Mammary epithelial cell (primary cell): ENCODE data around the gene NOD1.

Experiments used
- CTCF ChIP-seq, 2 donors: IDR thresholded peaks in 1 of 2; conservative IDR thresholded peaks in 1 of 2; 2 replicates each; pipeline ENCODE4 v1.5.1; 2011 to 2012; ENCODE audit warnings: inconsistent platforms in 2 of 2, low read length in 2 of 2, mild to moderate bottlenecking in 2 of 2, control low read depth in 1 of 2, low read depth in 1 of 2; ENCODE audit not compliant: insufficient read depth in 1 of 2; ENCODE audit errors: extremely low read depth in 1 of 2
- EZH2 ChIP-seq: IDR thresholded peaks from 2 replicates; pipeline ENCODE4 v1.6.1; 2012; ENCODE audit warnings: low read length, inconsistent platforms, borderline replicate concordance

GRCh38 chr7:30478349-30479201 lies at the start of gene NOD1:
- no peak for TF ChIP-seq CTCF (conservative IDR thresholded peaks at IDR 0.05 in 1 of 2, IDR thresholded peaks at IDR 0.05 in 1 of 2; ENCODE audit: extremely low read depth in 1 of 2, insufficient read depth in 1 of 2, low read depth in 1 of 2, low read length in 2 of 2)
- no peak for TF ChIP-seq EZH2
